DND-41 (cell line): ENCODE results near the gene ZC3H12A.

Source experiments
- ATAC-seq: fragments of 200-7000 bp; cut with Tn5 transposase; 3 replicates; pipeline ENCODE4 v1.9.1; 2021; ENCODE audit warnings: low read depth; ENCODE audit not compliant: insufficient read depth
- DNase-seq: peaks from one replicate; pipeline ENCODE4 v3.0.0-alpha.2; 2020
- H2AFZ ChIP-seq: 2 replicates; pipeline ENCODE4 v1.6.0; 2012; ENCODE audit warnings: low read depth, low read length
- H3K27ac ChIP-seq: 2 replicates; pipeline ENCODE4 v1.5.1; 2012; ENCODE audit warnings: low read length, inconsistent platforms
- H3K27me3 ChIP-seq: fragments of 200-600 bp; sonication (generic); 2 replicates; pipeline ENCODE4 v1.6.0; 2012; ENCODE audit warnings: low read length, mild to moderate bottlenecking, inconsistent platforms; ENCODE audit not compliant: insufficient read depth, poor library complexity
- H3K36me3 ChIP-seq: 2 replicates; pipeline ENCODE4 v1.5.1; 2012; ENCODE audit warnings: low read length, inconsistent platforms; ENCODE audit not compliant: insufficient read depth
- H3K4me1 ChIP-seq: 2 replicates; pipeline ENCODE4 v1.5.1; 2012; ENCODE audit warnings: mild to moderate bottlenecking, low read length; ENCODE audit not compliant: insufficient read depth
- H3K4me2 ChIP-seq: 2 replicates; pipeline ENCODE4 v1.6.0; 2012; ENCODE audit warnings: mild to moderate bottlenecking, moderate library complexity, low read length, inconsistent platforms; ENCODE audit not compliant: insufficient read depth
- H3K4me3 ChIP-seq, 2 experiments: fragments of 200-600 bp in 1 of 2; shearing (Covaris generic) in 1 of 2; 2 replicates each; pipeline ENCODE4 v1.5.1; 2012 to 2016; ENCODE audit warnings: inconsistent platforms in 2 of 2, low read length in 2 of 2, mild to moderate bottlenecking in 2 of 2, low read depth in 1 of 2, moderate library complexity in 1 of 2
- H3K79me2 ChIP-seq: 2 replicates; pipeline ENCODE4 v1.6.0; 2012; ENCODE audit warnings: low read length, inconsistent platforms; ENCODE audit not compliant: insufficient read depth
- H3K9ac ChIP-seq: 2 replicates; pipeline ENCODE4 v1.6.0; 2012; ENCODE audit warnings: low read depth, mild to moderate bottlenecking, inconsistent platforms, low read length, moderate library complexity
- H3K9me3 ChIP-seq: 2 replicates; pipeline ENCODE4 v1.5.1; 2012; ENCODE audit warnings: low read length, moderate library complexity, mild to moderate bottlenecking, inconsistent platforms; ENCODE audit not compliant: insufficient read depth, severe bottlenecking
- H4K20me1 ChIP-seq: 2 replicates; pipeline ENCODE4 v1.6.0; 2012; ENCODE audit warnings: low read length; ENCODE audit not compliant: insufficient read depth
- EZH2 ChIP-seq: IDR thresholded peaks from 3 replicates; pipeline ENCODE4 v1.6.1; 2012; ENCODE audit warnings: borderline replicate concordance, low read depth, mild to moderate bottlenecking, moderate library complexity, low read length, inconsistent platforms; ENCODE audit not compliant: severe bottlenecking
- TF ChIP-seq, protein P1 (sequence below): IDR thresholded peaks from 2 replicates; pipeline ENCODE4 v1.5.1; 2012; ENCODE audit warnings: borderline replicate concordance, low read length, moderate library complexity, mild to moderate bottlenecking; ENCODE audit not compliant: poor library complexity, severe bottlenecking; ENCODE audit errors: extremely low read depth

ZC3H12A gene

DNA sequence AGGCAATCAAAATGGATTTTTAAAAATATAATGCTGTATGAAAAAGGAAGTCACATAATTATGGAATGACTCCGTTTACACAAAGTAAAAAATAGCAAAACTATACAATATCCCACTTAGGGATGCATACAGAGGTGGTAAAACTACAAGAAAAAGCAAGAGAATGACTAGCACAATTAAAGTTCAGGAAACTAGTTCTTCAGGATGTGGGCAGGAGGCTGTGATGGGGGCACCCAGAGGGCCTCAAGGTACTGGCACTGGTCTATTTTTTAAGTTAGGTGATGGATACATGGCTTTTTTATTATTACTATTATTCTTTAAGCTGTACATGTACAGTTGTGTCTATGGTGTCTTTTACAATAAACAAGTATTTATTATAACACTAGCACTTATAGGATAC lies 1.4 kb upstream of the ZC3H12A start:
- ATAC-seq, result no peak

DNA sequence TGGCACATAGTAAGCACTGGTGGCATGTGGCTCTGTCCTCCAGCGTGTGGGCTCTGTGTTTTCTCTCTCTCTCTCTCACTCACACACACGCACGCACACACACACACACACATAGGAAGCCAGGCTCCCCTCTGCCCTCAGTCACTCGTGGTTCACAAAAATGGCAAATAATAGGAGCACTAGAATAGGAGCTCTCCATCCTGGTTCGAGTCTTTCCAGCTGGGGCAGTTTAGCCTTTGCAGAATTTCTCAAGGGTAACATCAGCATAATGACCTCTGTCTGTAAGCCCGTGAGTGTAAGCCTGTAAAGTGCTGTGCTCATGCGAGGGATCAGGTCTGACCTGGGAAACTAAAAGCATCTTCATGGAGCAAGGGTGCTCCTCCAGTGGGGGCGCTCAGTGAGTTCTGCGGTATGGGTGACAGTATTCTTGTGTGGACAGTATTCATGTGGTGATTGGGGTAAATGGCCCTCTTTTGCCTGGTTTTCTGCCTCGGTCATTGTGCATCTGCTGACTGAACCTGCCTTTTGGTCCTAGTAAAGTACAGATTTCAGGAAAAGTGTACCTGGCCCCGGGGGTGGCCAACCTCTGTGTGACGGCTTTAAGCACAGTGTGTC lies 842 bp upstream of the ZC3H12A start:
- TF ChIP-seq EZH2, result no peak
- TF ChIP-seq, protein P1, sequence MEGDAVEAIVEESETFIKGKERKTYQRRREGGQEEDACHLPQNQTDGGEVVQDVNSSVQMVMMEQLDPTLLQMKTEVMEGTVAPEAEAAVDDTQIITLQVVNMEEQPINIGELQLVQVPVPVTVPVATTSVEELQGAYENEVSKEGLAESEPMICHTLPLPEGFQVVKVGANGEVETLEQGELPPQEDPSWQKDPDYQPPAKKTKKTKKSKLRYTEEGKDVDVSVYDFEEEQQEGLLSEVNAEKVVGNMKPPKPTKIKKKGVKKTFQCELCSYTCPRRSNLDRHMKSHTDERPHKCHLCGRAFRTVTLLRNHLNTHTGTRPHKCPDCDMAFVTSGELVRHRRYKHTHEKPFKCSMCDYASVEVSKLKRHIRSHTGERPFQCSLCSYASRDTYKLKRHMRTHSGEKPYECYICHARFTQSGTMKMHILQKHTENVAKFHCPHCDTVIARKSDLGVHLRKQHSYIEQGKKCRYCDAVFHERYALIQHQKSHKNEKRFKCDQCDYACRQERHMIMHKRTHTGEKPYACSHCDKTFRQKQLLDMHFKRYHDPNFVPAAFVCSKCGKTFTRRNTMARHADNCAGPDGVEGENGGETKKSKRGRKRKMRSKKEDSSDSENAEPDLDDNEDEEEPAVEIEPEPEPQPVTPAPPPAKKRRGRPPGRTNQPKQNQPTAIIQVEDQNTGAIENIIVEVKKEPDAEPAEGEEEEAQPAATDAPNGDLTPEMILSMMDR, result no peak
- H3K4me2 ChIP-seq, result peak overlapping the region; percentile 96
- peak overlapping the region; percentile 83 for H2AFZ ChIP-seq
- no peaks in the 10 kb centered on the region for H3K9me3 ChIP-seq
- peaks cover 23% of the 10 kb centered on the region for H4K20me1 ChIP-seq
- peaks cover 32% of the 10 kb centered on the region for H3K36me3 ChIP-seq
- H3K4me3 ChIP-seq, result peak overlapping the region in 1 of 2 experiments; percentile 78; a peak in 3 of 4 replicates
- DNase-seq (no peak), ATAC-seq (no peak)
- peaks cover 57% of the 10 kb centered on the region for H3K4me1 ChIP-seq
- no peaks in the 10 kb centered on the region for H3K27me3 ChIP-seq
- peak overlapping the region; percentile 71 for H3K9ac ChIP-seq
- H3K27ac ChIP-seq, result no peak overlapping the region
- peaks cover 35% of the 10 kb centered on the region for H3K79me2 ChIP-seq

More for the DNA sequence above, 1.4 kb upstream of the ZC3H12A start:
- Histone ChIP-seq H3K9me3 (no peaks in the 10 kb centered on the region), H4K20me1 (peaks cover 19% of the 10 kb centered on the region), H3K9ac (no peak overlapping the region), H3K79me2 (peaks cover 30% of the 10 kb centered on the region), H2AFZ (no peak overlapping the region), H3K4me1 (peaks cover 52% of the 10 kb centered on the region), H3K36me3 (peaks cover 26% of the 10 kb centered on the region), H3K4me3 (no peak overlapping the region), H3K4me2 (peak overlapping the region; percentile 96; the same call in 1 of the 2 replicates), H3K27me3 (no peaks in the 10 kb centered on the region), H3K27ac (no peak overlapping the region)
- DNase-seq, result no peak
- TF ChIP-seq, protein P1, result no peak
- no peak for TF ChIP-seq EZH2

DNA sequence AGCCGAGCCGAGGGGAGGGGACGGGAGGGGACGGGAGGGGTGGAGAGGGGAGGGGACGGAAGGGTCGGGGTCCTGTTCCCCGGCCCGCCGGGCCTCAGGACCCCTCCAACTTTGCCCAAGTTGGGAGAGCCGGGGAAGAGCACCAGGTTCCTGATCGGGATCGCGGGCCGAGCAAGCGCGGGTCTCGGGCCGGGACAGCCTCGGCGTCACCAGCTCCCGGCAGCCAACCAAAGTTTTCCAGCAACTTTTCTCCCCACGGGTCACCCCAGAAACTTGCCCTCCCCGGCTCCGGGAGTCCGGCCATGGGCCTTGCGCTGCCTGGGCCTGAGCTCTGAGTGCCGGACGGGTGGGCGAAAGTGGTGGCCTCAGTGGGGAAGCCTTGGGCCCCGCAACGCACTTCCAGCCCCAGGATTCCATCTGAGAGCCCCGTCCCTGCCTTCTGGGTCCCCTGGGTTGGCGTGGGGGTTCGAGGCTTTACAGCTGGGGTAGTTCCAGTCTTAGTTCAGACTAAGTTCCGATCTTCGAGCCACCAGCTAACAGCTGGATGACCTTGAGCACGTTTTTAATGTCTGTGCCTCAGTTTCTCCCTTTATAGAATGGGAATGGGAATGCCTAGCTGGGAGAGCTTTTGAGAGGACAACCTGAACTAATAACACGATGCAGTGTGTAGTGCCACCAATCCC lies 458 bp downstream of the ZC3H12A start:
- Histone ChIP-seq H4K20me1 (peaks cover 33% of the 10 kb centered on the region), H3K9ac (peak overlapping the region; percentile 71), H3K79me2 (peaks cover 39% of the 10 kb centered on the region), H2AFZ (peak overlapping the region; percentile 70), H3K36me3 (peaks cover 45% of the 10 kb centered on the region), H3K4me1 (peaks cover 65% of the 10 kb centered on the region), H3K4me2 (peak overlapping the region; percentile 96), H3K27ac (peak overlapping the region; percentile 65), H3K27me3 (no peaks in the 10 kb centered on the region), H3K9me3 (no peaks in the 10 kb centered on the region), H3K4me3 (peak overlapping the region; percentile 42 to 78)
- ATAC-seq, result peak; percentile 6; the same call in 2 of the 3 replicates
- no peak for DNase-seq
- no peak for TF ChIP-seq EZH2
- TF ChIP-seq, protein P1, result no peak
